ELF-1 (cell line): ENCODE results near the gene JPH2.

ENCODE experiments used
- DNase-seq: peaks from one replicate; pipeline ENCODE4 v3.0.0-alpha.2; 2016; ENCODE audit warnings: low read depth, low spot score

JPH2 gene

DNA sequence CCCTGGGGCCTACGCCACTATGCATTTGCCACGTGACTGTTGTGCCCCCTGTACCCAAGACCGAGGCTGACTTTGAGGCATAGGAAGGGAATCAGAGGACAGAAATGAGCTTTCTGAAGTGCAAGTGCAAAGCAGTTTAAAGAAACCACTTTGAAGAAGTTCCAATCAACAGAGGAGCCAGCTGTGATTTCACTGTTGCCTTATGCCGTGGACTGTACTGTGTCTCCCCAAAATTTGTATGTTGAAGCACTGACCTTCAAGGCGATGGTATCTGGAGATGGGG, 111.1 kb downstream of the JPH2 start:
- no peak for DNase-seq

DNA sequence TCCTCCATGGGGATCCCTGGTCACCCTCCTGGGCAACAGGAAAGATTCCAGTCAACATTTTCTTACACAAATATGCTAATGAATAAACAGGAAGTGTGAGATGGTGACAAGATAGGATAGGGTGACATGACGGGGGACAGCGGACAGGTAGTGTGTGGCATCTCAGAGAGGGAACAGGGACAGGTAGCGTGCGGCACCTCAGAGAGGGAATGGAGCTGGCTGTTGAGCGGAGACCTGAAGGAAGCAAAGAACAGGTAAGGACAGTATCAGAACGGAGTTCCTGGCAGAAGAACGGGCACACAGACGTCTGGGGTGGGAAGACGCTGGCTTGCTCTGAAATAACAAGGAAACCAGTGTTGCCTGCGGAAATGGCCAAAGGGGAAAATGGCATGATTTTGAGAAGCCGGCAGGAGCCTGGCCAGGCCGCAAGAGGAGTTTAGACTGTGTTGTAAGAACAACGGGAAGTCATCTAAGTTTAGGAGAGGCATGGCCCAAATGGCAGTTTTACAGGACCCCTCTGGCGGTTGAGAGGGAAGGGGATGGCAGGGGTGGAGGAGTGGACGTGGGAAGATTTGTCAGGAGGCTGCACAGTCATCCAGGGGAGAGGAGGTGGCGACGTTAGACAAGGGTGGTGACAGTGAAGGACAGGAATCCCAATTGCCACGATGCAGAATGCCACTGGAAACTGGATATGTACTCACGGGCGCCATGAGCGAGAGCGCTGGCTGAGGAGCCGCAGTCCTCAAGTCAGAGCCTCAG, 111.6 kb downstream of the JPH2 start:
- no peak for DNase-seq

DNA sequence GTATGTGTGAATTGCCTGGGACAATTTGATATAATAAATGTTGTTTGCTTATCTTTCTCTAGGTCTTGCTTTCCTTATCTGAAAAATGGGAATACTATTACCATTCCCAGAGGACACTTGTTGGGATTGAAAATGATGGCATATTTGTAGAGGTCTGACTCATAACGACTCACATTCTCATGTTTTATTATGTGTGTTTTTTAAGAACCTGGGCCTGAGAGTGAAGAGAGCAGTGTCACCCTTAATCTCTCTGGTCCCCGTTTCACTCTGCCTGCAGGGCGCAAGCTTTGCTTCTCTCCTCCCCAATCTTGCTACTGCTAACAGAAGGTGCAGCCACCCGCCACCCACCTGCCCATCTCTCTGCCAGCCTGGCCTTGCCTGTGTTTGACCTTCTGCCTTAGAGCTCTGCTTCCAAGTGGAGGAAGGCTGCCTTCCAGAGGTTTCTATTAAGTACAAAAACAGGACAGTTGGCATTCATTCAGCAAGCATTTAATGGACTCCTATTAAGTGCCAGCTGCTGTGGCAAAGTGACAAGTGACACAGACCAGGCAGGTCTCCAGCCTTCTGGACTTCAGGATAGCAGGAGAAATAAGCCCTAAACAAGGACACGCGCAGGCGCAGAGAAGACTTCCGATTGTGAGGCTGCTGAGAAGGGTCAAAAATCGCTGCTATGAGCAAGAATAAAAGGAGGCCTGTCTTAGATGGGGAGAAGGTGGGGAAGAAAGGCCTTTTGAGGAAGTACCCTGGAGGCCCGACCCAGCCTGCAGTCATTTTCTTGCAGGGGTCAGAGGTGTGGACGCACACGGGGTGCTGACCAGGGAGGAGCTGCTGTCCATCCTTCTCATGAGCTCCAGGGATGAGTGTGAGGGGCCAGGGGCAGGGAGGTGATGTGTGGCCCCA, 112.5 kb downstream of the JPH2 start:
- DNase-seq, result no peak

DNA sequence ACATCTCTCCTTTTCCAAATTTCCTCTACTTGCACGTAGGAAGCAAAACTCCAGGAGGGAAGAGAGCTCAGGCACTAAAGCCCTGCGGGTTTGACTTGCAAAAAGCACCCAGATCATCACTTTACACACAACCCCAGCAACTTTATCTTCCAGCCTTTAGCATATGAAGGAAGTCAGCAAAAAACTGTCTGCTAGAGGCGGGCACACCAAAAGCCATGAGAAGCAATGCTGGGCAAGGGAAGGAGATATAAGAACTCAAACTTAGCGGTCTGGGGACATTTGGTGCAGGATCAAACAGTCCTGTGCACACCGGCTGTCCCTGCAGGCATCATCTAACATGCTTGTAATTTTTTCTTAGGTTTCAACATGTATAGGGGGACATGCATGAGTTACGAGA, 113.3 kb downstream of the JPH2 start:
- no peak for DNase-seq

DNA sequence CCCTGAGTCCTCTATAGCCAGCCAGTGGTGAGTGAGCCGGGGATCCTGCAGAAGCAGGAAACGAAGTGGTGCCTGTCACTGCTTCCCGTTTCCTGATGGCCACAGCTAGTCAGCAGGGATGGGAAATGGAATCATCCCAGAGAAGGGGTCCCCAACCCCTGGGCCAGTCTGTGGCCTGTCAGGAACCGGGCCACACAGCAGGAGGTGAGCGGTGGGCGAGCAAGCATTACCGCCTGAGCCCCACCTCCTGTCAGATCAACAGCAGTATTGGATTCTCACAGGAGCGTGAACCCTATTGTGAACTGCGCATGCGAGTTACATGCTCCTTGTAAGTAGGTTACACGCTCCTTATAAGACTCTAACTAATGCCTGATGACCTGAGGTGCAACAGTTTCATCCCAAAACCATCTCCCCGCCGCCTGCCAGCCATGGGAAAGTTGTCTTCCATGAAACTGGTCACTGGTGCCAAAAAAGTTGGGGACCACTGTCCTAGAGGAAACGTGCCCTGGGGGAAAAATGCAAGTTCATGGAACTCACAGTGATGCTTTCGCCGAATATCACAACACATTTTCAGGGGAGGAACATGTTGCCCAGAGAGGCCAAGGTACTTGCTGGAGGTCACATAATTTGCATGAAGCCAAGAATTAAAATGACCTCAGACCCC, 113.8 kb downstream of the JPH2 start:
- no peak for DNase-seq

DNA sequence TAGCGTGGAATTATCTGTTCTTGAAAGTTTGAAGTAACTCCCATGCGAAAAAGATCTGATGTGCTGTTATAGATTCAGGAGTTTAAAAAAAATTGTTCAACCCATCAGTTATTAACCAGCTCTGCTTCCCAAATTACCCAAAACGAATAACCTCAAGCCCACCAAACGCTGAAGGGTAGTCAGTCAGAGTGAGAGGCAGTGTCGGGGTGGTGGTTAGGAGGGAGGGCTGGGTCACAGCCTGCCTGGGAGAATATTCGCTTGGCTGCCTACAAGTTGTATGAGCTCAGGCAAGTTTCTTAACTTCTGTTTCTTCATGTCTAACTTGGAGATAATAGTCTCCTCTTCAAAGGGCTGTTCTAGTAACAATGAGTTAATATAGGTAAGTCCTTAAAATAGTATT, 114.6 kb downstream of the JPH2 start:
- DNase-seq, result no peak

DNA sequence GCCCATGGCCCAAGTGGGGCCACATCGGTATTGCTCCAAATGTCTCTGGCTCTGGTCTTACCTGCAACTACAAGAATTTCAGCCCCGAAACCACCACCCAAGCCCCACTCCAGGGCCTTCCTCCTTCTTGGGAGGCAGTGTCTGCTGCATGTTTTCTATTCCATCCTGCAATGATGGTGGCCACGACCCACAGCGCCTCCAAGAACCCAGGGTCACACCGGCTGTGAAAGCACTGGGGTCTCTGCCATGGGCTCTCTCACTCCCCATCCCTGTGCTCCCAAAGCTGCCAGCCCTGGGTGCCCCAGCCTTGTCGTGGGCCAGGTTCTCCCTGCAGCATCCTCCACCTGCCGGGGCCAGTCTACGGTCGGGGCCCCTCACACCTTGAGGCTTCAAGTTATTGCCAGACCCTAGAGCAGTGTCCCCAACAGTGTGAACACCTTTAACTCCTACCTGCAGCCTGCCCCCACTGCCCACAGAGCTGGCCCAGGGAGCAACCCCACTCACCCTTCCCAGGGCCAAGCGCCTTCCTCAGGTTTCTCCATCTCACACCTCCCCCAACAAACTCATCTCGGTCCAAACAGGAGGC, 115.4 kb downstream of the JPH2 start:
- DNase-seq, result no peak

DNA sequence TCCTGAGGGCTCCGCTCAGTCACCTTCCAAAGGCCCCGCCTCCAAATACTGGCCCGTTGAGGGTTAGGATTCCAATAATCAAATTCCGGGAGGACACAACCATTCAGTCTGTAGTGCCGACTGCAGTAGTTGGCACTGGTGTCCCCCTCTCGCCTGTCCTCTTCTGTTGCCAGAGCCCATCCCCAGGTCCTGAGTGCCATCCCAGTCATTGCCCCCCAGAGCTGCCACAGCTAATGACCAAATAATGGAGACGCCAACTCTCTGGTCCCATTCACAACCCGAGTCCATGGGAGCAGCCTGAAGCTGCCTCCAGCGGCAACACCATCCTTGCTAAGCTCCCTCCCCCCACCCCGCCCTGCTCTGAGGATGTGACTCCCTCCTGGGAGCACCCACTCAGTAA, 115.9 kb downstream of the JPH2 start:
- DNase-seq, result no peak

DNA sequence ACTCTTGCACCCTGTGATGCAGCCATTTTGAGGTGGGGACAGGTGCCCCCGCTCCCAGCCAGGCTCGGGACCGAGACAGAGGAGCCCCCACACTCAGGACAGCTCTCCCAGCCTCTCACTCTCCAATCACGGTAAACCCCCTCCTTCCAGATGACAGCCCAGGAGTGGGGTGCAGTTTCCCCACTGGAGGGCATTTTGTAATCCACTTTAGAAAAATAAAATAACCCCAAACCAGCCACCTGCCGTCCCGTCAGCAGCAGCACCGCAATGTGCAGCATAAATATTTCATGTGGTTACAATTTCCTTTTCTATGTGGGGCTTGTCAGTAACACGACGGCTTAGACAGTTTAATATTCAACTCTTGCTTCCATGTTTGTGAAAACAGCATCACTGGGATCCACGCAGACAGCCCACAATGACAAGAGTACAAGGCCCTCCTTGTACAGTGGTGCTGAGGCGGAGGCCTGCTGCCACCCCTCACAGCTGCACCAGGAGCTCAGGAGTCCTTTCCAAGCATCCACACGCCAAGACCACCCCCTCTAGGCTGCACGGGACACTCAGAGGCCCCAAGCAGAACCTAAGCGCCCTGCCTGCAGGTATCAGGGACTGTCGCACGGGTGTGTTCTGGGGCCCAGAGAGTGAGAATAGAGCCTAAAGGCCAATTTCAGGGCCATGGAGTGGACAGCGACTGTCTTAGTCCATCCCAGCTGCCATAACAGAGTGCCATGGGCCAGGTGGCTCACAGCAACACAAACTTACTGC, 116.7 kb downstream of the JPH2 start:
- no peak for DNase-seq

DNA sequence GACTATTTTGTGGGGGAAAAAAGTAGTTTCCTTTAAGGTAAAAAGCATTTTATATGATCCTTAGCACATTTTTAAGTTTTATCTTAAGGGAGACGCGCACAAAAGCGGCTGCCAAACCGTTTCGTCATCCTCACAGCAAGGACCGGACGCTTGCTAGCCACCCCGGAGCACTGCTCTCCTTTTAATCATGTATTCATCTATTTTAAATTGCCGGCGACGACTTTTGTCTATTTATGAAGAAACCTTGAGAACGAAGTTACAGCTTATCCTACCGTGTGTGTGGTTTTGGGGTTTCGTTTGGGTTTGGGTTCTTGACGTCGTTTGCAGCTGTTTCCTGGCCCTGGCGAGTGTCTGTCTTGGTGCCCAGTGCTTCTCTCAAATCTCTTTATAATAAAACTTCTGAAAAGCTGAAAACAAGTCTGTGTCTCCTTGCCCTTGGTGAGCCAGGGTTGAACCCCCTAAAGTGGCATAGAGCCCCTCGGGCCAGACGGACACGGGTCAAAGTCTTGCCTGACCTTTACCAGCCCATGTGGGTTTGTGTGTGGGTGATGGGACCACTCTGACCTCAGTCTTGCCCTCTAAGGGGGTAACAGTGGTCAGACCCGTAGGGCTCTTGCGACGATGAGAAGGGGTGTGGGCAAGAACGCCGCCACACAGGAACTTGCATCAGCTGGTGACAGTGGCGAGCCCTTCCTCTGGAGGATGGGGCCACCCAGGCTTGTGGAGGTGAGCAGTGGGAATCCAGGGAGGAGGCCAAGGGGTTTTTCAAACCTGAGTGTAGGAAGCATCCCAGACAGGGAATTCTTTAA, 117.6 kb downstream of the JPH2 start:
- no peak for DNase-seq

DNA sequence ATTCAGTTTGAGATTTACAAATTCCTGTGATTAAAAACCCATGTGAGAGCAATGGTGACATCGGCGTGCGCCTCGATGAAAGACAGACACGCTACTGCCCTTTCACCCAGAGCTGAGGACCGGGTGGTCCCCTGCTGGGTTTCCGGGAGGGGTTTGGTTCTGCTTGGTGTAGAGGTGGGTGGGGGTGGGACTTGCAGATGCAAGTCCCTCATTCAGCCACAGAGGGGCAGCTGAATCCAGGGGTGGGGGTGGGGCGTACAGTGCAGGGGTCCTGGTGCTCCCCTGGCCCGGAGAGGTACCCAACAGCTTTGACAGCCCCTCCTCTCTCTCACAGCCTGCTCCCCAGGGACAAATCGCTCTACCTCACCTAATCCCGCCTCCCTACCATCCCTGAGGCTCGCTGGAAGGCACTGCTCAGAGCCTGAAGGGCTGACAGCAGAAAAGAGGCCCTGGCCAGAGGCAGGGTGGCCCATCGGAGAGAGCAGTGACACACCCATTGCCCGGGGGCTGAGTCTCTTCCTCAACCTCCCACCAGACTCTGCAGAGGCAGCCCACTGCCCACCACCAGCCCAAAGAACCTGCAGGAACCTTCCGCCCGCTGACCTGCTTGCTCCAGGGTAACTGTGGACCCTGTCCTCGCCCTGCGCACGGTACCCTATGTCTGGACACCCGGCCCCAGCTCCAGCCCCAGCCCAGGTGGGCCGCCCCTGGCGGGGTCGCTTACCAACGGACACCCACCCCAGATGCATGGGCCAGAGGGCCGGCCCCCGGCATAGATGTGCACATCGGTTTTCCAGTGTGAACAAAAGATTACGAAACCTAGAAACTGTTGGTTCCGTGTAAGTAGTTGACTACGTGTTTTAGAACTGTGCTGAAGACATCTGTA, 118.4 kb downstream of the JPH2 start:
- no peak for DNase-seq

DNA sequence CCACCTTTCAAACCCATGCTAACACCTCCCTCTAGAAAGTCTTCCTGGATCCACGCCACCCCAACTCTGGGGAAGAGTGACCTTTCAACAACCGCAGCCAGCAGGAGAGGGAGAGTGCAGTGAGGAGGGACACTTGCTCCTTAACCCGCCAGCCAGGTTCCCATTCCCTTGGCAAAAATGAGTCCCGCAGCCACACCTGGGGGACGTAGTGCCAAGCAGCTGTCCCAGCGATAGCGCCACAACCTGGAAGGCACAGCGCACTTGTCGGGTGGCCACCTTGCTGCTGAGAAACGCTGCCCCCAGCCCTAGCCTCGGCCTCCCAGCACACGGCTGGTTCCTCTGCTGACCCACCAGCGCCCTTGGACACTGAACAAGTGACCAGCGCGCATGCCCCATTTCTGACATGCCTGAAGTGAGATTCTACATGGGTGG, 119.3 kb downstream of the JPH2 start:
- no peak for DNase-seq

DNA sequence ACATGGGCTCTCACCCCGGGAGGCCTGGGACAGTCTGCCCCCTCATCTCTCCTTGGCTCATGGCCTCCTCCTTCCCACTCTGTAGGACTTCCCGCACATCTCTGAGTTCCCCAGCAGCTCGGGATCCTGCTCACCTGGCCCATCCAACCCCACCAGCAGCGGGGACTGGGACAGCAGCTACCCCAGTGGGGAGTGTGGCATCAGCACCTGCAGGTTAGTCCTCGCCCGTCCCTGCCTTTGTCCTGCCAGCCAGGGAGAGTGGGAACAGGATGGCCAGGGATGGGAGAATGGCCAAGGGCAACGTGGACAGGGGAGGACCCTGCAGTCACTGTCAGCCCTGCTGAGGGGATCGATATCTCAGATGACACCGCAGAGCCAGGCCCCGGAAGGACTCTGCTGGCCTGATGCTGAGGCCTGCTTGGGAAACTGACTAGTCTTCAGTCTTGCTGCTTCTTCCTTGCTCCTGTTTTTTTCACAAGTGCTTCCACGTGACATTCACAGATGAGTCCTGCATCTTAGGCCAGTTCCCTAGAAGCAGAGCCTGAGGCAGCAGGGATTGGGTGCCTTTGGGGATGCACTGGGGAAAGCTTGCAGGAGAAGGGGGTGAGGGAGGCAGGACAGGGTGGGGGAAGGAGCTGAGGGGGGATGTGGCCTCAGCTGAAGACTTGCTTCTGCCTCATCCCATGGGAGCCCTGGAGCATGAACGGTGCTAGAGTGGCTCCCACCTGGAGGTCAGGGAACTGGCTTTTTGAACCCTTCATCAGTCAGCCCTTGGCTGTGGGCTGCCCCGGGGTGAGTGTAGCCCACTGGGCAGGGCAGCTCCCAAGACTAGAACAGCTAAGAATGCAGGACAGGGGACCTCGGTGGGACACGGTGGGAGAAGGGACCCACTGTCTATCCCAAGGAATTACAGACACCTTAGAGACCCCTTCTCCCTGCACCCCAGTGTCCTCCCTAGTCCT, 120.1 kb downstream of the JPH2 start:
- no peak for DNase-seq

DNA sequence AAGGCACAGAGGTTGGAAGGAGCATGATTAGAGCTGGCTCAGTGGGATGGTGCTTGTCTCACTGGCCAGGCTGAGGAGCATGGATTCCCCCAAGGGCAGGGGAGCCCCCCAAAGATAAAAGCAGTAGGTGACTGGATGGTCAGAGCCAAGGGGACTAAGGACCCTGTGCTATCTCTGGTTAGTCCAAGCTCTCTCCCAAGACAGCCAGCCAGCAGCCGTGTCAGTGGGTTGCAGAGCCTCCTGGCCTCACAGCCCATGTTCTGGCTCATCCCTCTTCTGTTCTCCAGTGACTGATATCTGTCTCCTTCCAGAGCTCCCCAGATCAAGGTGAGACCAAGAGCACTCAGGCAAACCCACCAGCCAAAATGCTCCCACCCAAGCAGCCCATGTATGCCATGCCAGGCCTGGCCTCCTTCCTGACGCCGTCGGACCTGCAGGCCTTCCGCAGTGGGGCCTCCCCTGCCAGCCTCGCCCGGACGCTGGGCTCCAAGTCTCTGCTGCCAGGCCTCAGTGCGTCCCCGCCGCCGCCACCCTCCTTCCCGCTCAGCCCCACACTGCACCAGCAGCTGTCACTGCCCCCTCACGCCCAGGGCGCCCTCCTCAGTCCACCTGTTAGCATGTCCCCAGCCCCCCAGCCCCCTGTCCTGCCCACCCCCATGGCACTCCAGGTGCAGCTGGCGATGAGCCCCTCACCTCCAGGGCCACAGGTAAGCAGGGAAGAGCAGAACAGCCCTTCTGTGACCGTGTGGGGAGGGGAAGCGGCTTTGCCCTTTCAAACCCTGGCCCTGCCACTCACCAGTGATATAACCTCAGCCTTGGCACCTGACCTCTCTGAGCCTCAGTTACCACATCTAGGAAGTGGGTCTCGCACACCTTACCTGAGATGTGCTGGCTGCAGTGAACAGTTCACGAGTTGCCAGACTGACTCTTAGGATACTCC, 121.3 kb downstream of the JPH2 start:
- DNase-seq, result no peak

DNA sequence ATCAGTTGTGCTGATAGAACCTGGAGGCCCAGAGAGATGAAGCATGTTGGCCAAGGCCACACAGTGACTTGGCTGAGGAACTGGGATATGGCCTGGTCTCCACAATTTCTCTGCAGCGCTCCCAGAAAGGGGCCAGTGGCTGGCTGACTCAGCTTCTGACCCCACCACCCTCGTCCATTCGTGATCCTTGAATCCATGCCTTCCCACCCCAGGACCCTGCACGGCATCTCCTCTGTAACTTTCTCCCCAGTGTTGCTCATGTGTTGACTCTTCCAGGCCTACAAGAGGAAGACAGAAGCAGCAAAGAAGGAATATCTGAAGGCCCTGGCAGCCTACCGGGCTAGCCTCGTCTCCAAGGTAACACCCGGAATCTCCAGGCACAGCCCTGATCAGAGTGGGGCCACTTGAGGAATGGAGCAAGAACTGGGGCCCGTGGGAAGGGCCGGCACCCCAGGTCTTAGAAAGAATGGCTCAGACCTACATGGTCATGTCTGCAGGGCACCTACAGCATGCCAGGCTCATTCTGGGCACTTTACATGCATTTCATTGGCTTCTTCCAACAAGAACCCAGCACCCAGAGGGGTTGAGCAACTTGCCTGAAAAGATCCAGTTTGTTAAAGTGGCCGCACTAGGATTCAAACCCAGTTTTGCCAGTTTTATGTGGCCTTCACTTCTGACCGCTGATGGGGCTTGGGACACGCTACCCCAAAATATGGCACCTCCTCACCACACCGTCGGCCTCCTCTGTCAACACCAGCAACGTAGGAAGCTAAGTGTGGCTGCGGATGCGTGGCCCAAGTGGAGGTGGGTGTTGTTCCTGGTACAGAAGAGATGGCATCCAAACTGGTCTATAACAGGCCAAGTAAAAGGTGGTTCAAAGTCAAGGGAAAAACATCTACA, 122.2 kb downstream of the JPH2 start:
- DNase-seq, result no peak
